ENCODE data around the gene PACSIN1.

DNA sequence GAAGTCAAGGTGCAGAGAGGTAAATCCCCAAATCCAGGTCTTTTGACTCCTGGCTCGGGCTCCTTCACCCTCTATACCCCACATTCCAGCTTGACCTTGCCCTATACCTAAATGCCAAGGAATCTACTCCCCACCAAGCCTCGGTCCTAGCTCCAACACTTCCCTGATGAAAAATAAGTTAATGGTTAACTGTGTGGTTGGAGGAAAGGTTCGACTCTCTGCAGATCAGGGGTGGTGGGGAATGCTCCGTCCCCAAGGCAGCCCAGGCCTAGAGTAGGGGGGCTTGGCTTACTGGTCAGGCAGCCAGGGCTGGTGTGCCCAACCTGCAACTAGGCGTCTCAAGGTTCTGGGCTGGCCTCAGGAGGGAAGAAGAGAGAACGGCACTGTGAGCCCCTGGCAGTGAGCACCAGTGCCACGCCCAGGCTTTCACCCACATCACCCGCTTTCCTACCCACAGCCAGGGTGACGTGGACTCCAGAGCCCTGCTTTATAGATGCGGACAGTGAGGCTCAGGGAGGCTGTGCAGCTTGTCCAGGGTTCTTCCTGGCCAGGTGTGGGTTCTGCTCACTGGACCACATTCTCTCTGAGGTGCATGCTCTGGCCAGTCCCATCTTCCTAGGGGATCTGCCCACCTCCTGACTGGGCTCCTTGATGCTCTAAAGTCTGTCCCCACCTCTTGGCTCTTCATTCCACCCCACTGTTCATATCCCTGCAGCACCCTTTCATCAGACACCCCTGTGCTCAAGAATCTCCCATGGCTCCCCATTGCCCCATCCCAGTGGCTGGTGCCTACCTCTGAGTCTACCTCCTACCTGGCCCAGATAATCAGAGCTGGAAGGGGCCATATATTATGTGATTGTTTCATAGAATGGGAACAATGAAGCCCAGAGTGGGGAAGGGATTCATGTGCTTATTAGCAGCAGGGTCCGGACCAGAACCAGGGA is 82.1 kb downstream of the PACSIN1 start:
- TF ChIP-seq SP1 (IDR thresholded peaks at IDR 0.05; ENCODE audit: low read depth), result no peak
- TF ChIP-seq CTCF (IDR thresholded peaks at IDR 0.05 in 2 of 3, conservative IDR thresholded peaks at IDR 0.05 in 1 of 3; ENCODE audit: borderline replicate concordance in 1 of 3, insufficient read depth in 1 of 3, low read depth in 2 of 3, low read length in 2 of 3), result no peak
- TF ChIP-seq, protein P1, sequence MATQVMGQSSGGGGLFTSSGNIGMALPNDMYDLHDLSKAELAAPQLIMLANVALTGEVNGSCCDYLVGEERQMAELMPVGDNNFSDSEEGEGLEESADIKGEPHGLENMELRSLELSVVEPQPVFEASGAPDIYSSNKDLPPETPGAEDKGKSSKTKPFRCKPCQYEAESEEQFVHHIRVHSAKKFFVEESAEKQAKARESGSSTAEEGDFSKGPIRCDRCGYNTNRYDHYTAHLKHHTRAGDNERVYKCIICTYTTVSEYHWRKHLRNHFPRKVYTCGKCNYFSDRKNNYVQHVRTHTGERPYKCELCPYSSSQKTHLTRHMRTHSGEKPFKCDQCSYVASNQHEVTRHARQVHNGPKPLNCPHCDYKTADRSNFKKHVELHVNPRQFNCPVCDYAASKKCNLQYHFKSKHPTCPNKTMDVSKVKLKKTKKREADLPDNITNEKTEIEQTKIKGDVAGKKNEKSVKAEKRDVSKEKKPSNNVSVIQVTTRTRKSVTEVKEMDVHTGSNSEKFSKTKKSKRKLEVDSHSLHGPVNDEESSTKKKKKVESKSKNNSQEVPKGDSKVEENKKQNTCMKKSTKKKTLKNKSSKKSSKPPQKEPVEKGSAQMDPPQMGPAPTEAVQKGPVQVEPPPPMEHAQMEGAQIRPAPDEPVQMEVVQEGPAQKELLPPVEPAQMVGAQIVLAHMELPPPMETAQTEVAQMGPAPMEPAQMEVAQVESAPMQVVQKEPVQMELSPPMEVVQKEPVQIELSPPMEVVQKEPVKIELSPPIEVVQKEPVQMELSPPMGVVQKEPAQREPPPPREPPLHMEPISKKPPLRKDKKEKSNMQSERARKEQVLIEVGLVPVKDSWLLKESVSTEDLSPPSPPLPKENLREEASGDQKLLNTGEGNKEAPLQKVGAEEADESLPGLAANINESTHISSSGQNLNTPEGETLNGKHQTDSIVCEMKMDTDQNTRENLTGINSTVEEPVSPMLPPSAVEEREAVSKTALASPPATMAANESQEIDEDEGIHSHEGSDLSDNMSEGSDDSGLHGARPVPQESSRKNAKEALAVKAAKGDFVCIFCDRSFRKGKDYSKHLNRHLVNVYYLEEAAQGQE (IDR thresholded peaks at IDR 0.05; ENCODE audit: low read depth), result no peak
- TF ChIP-seq MAX (IDR thresholded peaks at IDR 0.05), result no peak
- TF ChIP-seq EGR1 (IDR thresholded peaks at IDR 0.05; ENCODE audit: low read depth), result no peak
- TF ChIP-seq POLR2A (IDR thresholded peaks at IDR 0.05; ENCODE audit: borderline replicate concordance, extremely low read depth, insufficient read depth, insufficient read length), result no peak
- TF ChIP-seq RAD21 (IDR thresholded peaks at IDR 0.05; ENCODE audit: low read depth), result no peak
- TF ChIP-seq POLR2AphosphoS5 (IDR thresholded peaks at IDR 0.05; ENCODE audit: low read depth, low read length), result no peak
- TF ChIP-seq, protein P2, sequence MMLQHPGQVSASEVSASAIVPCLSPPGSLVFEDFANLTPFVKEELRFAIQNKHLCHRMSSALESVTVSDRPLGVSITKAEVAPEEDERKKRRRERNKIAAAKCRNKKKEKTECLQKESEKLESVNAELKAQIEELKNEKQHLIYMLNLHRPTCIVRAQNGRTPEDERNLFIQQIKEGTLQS (IDR thresholded peaks at IDR 0.05), result no peak
- TF ChIP-seq CEBPB (IDR thresholded peaks at IDR 0.05; ENCODE audit: low read depth), result no peak
- TF ChIP-seq EZH2phosphoT487 (IDR thresholded peaks at IDR 0.05; ENCODE audit: borderline replicate concordance), result no peak
- no peak for TF ChIP-seq EZH2 (IDR thresholded peaks at IDR 0.05)
